PFSK-1 (cell line): ENCODE results near the gene KCNG3.

ENCODE experiments used
- FOXP2 ChIP-seq: optimal IDR thresholded peaks from 2 replicates; pipeline ENCODE3; 2011; ENCODE audit warnings: borderline replicate concordance, control low read depth, inconsistent platforms; ENCODE audit not compliant: insufficient read depth; ENCODE audit errors: extremely low read length, extremely low read depth
- POLR2AphosphoS5 ChIP-seq: IDR thresholded peaks from 2 replicates; pipeline ENCODE4 v1.6.1; 2012; ENCODE audit warnings: low read depth, mild to moderate bottlenecking, control low read depth, low read length, moderate library complexity
- REST ChIP-seq, 2 experiments: IDR thresholded peaks; 2 replicates each; pipeline versions ENCODE4 v1.6.1 to v1.8.0; 2011 to 2012; ENCODE audit warnings: low read depth in 2 of 2, low read length in 2 of 2, control low read depth in 1 of 2, inconsistent platforms in 1 of 2, mild to moderate bottlenecking in 1 of 2, moderate library complexity in 1 of 2; ENCODE audit not compliant: insufficient read depth in 1 of 2
- SIN3A ChIP-seq: IDR thresholded peaks from 2 replicates; pipeline ENCODE4 v1.6.1; 2012; ENCODE audit warnings: mild to moderate bottlenecking, low read length, moderate library complexity, borderline replicate concordance; ENCODE audit not compliant: insufficient read depth
- TAF1 ChIP-seq: IDR thresholded peaks from 2 replicates; pipeline ENCODE4 v1.6.1; 2012; ENCODE audit warnings: low read length, control low read depth, borderline replicate concordance; ENCODE audit not compliant: insufficient read depth

KCNG3 gene

GRCh38 chr2:42510608-42511243, 16.9 kb upstream of the KCNG3 start:
- no peak for TF ChIP-seq POLR2AphosphoS5
- no peak for TF ChIP-seq FOXP2
- TF ChIP-seq SIN3A, result no peak
- TF ChIP-seq REST (IDR thresholded peaks at IDR 0.05; ENCODE audit: insufficient read depth in 1 of 2, low read depth in 2 of 2, low read length in 2 of 2), result no peak
- no peak for TF ChIP-seq TAF1

- TF ChIP-seq TAF1 (no peak), POLR2AphosphoS5 (no peak), REST (IDR thresholded peaks at IDR 0.05; ENCODE audit: insufficient read depth in 1 of 2, low read depth in 2 of 2, low read length in 2 of 2) (no peak), FOXP2 (no peak), SIN3A (no peak)
These were observed 16.4 kb upstream of the KCNG3 start for GRCh38 chr2:42510191-42510590.

GRCh38 chr2:42504364-42505230, 10.8 kb upstream of the KCNG3 start:
- TF ChIP-seq POLR2AphosphoS5 (no peak), REST (IDR thresholded peaks at IDR 0.05; ENCODE audit: insufficient read depth in 1 of 2, low read depth in 2 of 2, low read length in 2 of 2) (no peak), FOXP2 (no peak), SIN3A (no peak), TAF1 (no peak)

GRCh38 chr2:42503291-42503690, 9.5 kb upstream of the KCNG3 start:
- TF ChIP-seq REST (IDR thresholded peaks at IDR 0.05; ENCODE audit: insufficient read depth in 1 of 2, low read depth in 2 of 2, low read length in 2 of 2) (no peak), POLR2AphosphoS5 (no peak), SIN3A (no peak), TAF1 (no peak), FOXP2 (no peak)

GRCh38 chr2:42498497-42498896, 4.7 kb upstream of the KCNG3 start:
- TF ChIP-seq TAF1 (no peak), POLR2AphosphoS5 (no peak), FOXP2 (no peak), REST (IDR thresholded peaks at IDR 0.05; ENCODE audit: insufficient read depth in 1 of 2, low read depth in 2 of 2, low read length in 2 of 2) (no peak), SIN3A (no peak)
